ENCODE results near the gene BTBD6. TPM values are rescaled to one million over a fixed set of nuclear protein-coding genes. Genes with fewer than 3 reads are reported as not detected.

Gene BTBD6
- 10 to 100 TPM; 60.0 to 82.5 TPM for total RNA-seq

DNA sequence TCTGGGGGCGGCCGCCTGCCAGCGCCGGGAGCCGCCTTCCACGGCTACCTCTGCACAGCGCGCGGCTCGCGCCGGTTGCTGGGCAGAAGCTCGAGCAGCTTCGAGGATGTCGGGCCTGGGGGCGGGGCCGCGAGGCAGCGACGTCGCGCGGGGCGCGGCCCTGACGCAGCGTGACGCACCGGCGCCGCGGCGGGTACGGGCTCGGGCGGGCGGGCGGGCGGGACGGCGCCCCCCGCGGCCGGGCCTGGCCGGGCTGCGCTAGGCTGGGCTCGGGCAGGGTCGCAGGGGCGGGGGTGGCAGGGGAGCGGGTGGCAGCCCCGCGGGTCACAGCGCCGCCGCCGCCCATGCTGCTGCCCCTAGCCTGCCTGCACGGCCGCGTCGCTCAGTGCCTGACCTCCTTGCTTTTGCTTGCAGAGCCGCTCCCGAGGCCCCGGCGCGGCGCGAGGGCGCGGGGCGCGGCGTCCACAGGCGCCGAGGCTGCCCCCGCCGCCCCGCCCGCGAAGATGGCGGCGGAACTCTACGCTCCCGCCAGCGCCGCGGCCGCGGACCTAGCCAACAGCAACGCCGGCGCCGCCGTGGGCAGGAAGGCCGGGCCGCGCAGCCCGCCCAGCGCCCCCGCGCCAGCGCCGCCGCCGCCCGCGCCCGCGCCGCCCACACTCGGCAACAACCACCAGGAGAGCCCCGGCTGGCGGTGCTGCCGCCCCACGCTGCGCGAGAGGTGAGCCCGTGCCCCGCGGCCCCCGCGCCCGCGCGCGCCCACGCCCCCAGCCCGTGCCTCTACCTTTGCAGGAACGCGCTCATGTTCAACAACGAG lies at the start of gene BTBD6:
TSS of gene BTBD6 (plus strand) at position 166 of the 814 bp plus-strand sequence. CDS start at position 345, 179 bp downstream.
- intact Hi-C loops (cut with DNase I): no loop called here
- DNase-seq (ENCODE audit: low spot score): peak; percentile 86
- Histone ChIP-seq H3K36me3 (peaks cover 0 to 9% of the 10 kb centered on the region in 2 donors), H3K27me3 (replicated peaks; ENCODE audit: insufficient read depth) (no peaks in the 10 kb centered on the region), H3K9me3 (no peaks in the 10 kb centered on the region), H3K4me3 (peak within 1 kb of the TSS; percentile 55 to 68), H3K4me1 (replicated peaks) (no peaks in the 10 kb centered on the region), H3K27ac (peak within 1 kb of the TSS; percentile 77 to 95)
- 1% methylated on average over 92 of the region's 130 CpGs for WGBS
- TF ChIP-seq POLR2AphosphoS5 (IDR thresholded peaks at IDR 0.05) (peak; percentile 72), POLR2A (IDR thresholded peaks at IDR 0.05) (peak; percentile 88)
- TF ChIP-seq, protein P1, sequence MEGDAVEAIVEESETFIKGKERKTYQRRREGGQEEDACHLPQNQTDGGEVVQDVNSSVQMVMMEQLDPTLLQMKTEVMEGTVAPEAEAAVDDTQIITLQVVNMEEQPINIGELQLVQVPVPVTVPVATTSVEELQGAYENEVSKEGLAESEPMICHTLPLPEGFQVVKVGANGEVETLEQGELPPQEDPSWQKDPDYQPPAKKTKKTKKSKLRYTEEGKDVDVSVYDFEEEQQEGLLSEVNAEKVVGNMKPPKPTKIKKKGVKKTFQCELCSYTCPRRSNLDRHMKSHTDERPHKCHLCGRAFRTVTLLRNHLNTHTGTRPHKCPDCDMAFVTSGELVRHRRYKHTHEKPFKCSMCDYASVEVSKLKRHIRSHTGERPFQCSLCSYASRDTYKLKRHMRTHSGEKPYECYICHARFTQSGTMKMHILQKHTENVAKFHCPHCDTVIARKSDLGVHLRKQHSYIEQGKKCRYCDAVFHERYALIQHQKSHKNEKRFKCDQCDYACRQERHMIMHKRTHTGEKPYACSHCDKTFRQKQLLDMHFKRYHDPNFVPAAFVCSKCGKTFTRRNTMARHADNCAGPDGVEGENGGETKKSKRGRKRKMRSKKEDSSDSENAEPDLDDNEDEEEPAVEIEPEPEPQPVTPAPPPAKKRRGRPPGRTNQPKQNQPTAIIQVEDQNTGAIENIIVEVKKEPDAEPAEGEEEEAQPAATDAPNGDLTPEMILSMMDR (IDR thresholded peaks at IDR 0.05): no peak

DNA sequence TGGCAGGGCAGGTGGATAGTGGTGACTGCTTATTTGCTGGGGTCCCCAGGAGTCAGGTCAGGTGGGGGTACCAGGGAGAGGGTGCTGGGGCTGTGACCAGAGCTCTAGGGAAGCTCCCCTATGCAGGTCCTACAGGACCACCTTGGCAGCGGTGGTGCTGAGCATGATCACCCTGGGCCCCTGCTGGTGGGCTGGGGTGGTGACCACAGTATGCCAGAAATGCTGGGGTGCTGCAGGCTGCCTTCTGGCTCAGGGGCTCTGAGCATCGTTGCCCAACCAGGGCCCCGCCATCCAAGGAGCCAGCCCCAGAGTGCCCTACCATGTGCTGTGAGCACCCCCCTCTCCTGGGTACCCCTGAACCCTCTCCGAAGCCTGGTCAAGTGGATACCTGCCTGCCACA lies 49.7 kb upstream of the BTBD6 start:
- H3K9me3 ChIP-seq: no peaks in the 10 kb centered on the region
- TF ChIP-seq, protein P1 (IDR thresholded peaks at IDR 0.05): no peak
- no peak for TF ChIP-seq POLR2AphosphoS5 (IDR thresholded peaks at IDR 0.05)
- no peaks in the 10 kb centered on the region for H3K36me3 ChIP-seq
- no peak for DNase-seq (ENCODE audit: low spot score)
- no peak overlapping the region for H3K27ac ChIP-seq
- H3K4me3 ChIP-seq: no peak overlapping the region
- 86% methylated on average over 4 of the region's 4 CpGs for WGBS
- intact Hi-C loops (cut with DNase I): no loop called here
- H3K27me3 ChIP-seq (replicated peaks; ENCODE audit: insufficient read depth): peaks cover 7% of the 10 kb centered on the region
- H3K4me1 ChIP-seq (replicated peaks): no peaks in the 10 kb centered on the region

DNA sequence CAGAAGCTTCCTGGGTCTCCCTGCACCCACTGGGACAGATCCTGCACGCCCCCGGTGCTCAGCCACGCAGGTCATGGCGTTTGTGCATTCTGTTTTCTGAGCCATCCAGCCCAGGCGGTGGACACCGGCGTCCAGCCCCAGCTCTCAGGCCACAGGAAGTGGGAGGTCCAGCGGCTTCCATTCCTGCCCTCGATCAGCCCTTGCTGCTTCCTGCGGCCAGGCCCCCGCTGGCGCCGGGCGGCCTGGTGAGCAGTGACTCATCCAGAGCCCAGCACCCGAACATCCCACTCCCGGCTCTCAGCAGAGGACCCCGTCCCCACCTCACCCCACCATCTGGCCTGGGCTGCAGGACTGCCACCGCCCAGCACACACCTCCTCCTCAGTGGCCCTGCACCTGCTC lies 49.2 kb upstream of the BTBD6 start:
- Histone ChIP-seq H3K27me3 (replicated peaks; ENCODE audit: insufficient read depth) (peaks cover 7% of the 10 kb centered on the region), H3K4me3 (no peak overlapping the region), H3K4me1 (replicated peaks) (no peaks in the 10 kb centered on the region), H3K27ac (no peak overlapping the region), H3K9me3 (no peaks in the 10 kb centered on the region), H3K36me3 (no peaks in the 10 kb centered on the region)
- DNase-seq (ENCODE audit: low spot score): no peak
- intact Hi-C loops (cut with DNase I): no loop called here
- no peak for TF ChIP-seq POLR2AphosphoS5 (IDR thresholded peaks at IDR 0.05)
- TF ChIP-seq POLR2A (IDR thresholded peaks at IDR 0.05): no peak
- TF ChIP-seq, protein P1 (IDR thresholded peaks at IDR 0.05): no peak
- 70% methylated on average over 5 of the region's 18 CpGs for WGBS

DNA sequence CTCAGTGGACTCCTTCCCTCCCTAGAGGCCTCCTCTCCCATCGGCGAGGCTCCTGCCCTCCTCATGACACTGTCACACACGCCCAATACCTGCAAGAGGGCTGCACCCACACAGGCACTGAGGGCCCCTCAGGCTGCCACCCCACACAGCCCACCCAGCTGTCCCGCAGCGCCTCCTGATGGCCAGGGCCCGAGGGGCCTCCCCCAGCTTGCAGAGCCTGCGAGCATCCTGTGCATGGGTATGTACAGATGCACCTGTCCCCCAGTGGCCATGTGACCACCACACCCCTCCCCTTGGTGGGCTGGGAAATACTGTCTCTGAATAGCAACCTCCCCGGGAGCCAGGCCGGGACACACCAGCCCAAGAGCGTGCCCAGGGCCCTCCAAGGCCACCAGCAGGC lies 48.3 kb upstream of the BTBD6 start:
- Histone ChIP-seq H3K27ac (no peak overlapping the region), H3K27me3 (replicated peaks; ENCODE audit: insufficient read depth) (peaks cover 7% of the 10 kb centered on the region), H3K4me1 (replicated peaks) (no peaks in the 10 kb centered on the region), H3K36me3 (no peaks in the 10 kb centered on the region), H3K9me3 (no peaks in the 10 kb centered on the region), H3K4me3 (no peak overlapping the region)
- WGBS: 70% methylated on average over 5 of the region's 10 CpGs
- intact Hi-C loops (cut with DNase I): loop anchor here (5.0 to 10.0 kb wide), 2 partner anchors 82 to 105 kb away; no protein-coding TSS in a partner anchor
- DNase-seq (ENCODE audit: low spot score): no peak
- TF ChIP-seq POLR2A (IDR thresholded peaks at IDR 0.05) (no peak), POLR2AphosphoS5 (IDR thresholded peaks at IDR 0.05) (no peak)
- TF ChIP-seq, protein P1 (IDR thresholded peaks at IDR 0.05): no peak

DNA sequence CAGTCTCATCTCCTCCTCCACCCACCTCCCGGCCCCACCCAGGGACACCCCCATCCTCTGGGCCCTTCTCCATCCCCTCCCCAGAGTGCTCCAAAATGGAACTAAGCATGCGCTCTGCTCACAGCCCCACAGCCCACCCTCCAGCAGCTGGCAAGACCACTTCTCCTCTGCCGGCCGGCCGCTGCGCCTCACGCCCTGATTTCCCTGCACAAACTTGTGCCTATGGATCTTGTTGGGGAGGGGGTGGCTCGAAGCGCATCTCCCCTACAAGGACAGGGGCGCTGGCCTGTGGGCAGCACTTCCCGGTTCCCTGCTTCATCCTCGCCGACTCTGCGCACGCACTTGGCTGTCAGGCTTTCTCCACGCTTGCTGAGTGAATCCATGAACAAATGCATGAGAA lies 47.7 kb upstream of the BTBD6 start:
- no peak overlapping the region for H3K4me3 ChIP-seq
- TF ChIP-seq POLR2AphosphoS5 (IDR thresholded peaks at IDR 0.05) (no peak), POLR2A (IDR thresholded peaks at IDR 0.05) (no peak)
- TF ChIP-seq, protein P1 (IDR thresholded peaks at IDR 0.05): no peak
- 67% methylated on average over 16 of the region's 16 CpGs for WGBS
- H3K27me3 ChIP-seq (replicated peaks; ENCODE audit: insufficient read depth): peaks cover 4% of the 10 kb centered on the region
- H3K36me3 ChIP-seq: no peaks in the 10 kb centered on the region
- H3K9me3 ChIP-seq: no peaks in the 10 kb centered on the region
- no peaks in the 10 kb centered on the region for H3K4me1 ChIP-seq (replicated peaks)
- no peak overlapping the region for H3K27ac ChIP-seq
- DNase-seq (ENCODE audit: low spot score): no peak
- intact Hi-C loops (cut with DNase I): loop anchor here (5.0 to 10.0 kb wide), 2 partner anchors 82 to 106 kb away; no protein-coding TSS in a partner anchor

All from prostate gland (tissue), 2 donors.